ENCODE results near the gene EPHA6. TPM values are rescaled to one million over a fixed set of nuclear protein-coding genes. Genes with fewer than 3 reads are reported as not detected.

The EPHA6 gene
- total and polyA plus RNA-seq, 9 of the 15 experiments (the other 6 are each of a cell fraction or from before 2014, with no cell fraction given) = not detected

- no TSS peak for BruUV-seq (replicated peaks)
- Histone ChIP-seq H3K27ac (ENCODE audit: extremely low read depth, low read depth, low read length) (no peak overlapping the region), H3K36me3 (ENCODE audit: control insufficient read depth, insufficient read depth, low read length) (no peaks in the 10 kb centered on the region), H4K20me1 (replicated peaks; ENCODE audit: control insufficient read depth, insufficient read depth, low read length) (no peaks in the 10 kb centered on the region), H3K79me2 (ENCODE audit: control insufficient read depth, insufficient read depth, low read length) (no peaks in the 10 kb centered on the region), H3K27me3 (ENCODE audit: control insufficient read depth in 2 of 2, insufficient read depth in 2 of 2, low read length in 2 of 2) (no peaks in the 10 kb centered on the region), H3K9ac (ENCODE audit: insufficient read depth in 1 of 2, low read depth in 2 of 2, low read length in 2 of 2) (no peak overlapping the region), H3K4me1 (replicated peaks in 1 of 2; ENCODE audit: control insufficient read depth in 2 of 2, insufficient read depth in 2 of 2, low read length in 2 of 2) (peaks cover 0 to 4% of the 10 kb centered on the region in 2 experiments; a peak in 1 of 5 replicates), H2AFZ (ENCODE audit: low read depth, low read length) (peak overlapping the region; percentile 100), H3K9me1 (ENCODE audit: control insufficient read depth, insufficient read depth, low read length) (no peaks in the 10 kb centered on the region), H3K4me2 (ENCODE audit: insufficient read depth, low read length) (peak overlapping the region; percentile 88), H3K9me3 (replicated peaks; ENCODE audit: control insufficient read depth, insufficient read depth, low read depth, low read length) (no peaks in the 10 kb centered on the region), H3K4me3 (no peak overlapping the region)
- ATAC-seq (no peak), DNase-seq (ENCODE audit: extremely low read depth in 1 of 4, low spot score in 3 of 4) (no peak), FAIRE-seq (no peak)
- WGBS (ENCODE audit: insufficient coverage, low coverage, missing lambda C conversion rate) = 0% methylated on average over 2 of the region's 2 CpGs
- in situ Hi-C loops (cut with MboI) (no loop called here), intact Hi-C loops (cut with micrococcal nuclease) (no loop called here)
- TF ChIP-seq MAZ (CRISPR knock-in tag; conservative IDR thresholded peaks at IDR 0.05 in 1 of 2, IDR thresholded peaks at IDR 0.05 in 1 of 2) (no peak), YBX1 (IDR thresholded peaks at IDR 0.05) (no peak), STAT5A (IDR thresholded peaks at IDR 0.05; ENCODE audit: borderline replicate concordance, low read length) (no peak), KLF6 (CRISPR knock-in tag; IDR thresholded peaks at IDR 0.05; ENCODE audit: borderline replicate concordance) (no peak)
- TF ChIP-seq, protein P1, sequence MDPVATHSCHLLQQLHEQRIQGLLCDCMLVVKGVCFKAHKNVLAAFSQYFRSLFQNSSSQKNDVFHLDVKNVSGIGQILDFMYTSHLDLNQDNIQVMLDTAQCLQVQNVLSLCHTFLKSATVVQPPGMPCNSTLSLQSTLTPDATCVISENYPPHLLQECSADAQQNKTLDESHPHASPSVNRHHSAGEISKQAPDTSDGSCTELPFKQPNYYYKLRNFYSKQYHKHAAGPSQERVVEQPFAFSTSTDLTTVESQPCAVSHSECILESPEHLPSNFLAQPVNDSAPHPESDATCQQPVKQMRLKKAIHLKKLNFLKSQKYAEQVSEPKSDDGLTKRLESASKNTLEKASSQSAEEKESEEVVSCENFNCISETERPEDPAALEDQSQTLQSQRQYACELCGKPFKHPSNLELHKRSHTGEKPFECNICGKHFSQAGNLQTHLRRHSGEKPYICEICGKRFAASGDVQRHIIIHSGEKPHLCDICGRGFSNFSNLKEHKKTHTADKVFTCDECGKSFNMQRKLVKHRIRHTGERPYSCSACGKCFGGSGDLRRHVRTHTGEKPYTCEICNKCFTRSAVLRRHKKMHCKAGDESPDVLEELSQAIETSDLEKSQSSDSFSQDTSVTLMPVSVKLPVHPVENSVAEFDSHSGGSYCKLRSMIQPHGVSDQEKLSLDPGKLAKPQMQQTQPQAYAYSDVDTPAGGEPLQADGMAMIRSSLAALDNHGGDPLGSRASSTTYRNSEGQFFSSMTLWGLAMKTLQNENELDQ (CRISPR knock-in tag; IDR thresholded peaks at IDR 0.05; ENCODE audit: borderline replicate concordance) = no peak
- TF ChIP-seq, protein P2, sequence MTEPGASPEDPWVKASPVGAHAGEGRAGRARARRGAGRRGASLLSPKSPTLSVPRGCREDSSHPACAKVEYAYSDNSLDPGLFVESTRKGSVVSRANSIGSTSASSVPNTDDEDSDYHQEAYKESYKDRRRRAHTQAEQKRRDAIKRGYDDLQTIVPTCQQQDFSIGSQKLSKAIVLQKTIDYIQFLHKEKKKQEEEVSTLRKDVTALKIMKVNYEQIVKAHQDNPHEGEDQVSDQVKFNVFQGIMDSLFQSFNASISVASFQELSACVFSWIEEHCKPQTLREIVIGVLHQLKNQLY (CRISPR knock-in tag; conservative IDR thresholded peaks at IDR 0.05) = no peak
- ChIA-PET CTCF (ENCODE audit: low intra/inter-chr PET ratio) (no interaction called here), POLR2A (no interaction called here)
These were observed 950.9 kb downstream of the EPHA6 start for GRCh38 chr3:97765336-97765735.

Data from K562 (cell line).